GM03348 (cell line): ENCODE data around the gene MIP.
"Not testable (repeated sequence)": the region's sequence is repeated elsewhere in the genome, so short reads cannot be mapped to it uniquely, and the experiment has no call there.

Source experiments
- DNase-seq: peaks from one replicate; pipeline ENCODE4 v3.0.0; 2012; ENCODE audit warnings: low spot score

The MIP gene

GRCh38 chr12:56410768-56411167 is 43.7 kb downstream of the MIP start:
- DNase-seq = no peak

- no peak for DNase-seq
Observed at GRCh38 chr12:56408799-56409417, 45.5 kb downstream of the MIP start.

GRCh38 chr12:56404227-56404626 is 50.2 kb downstream of the MIP start:
- not testable (repeated sequence) for DNase-seq

- not testable (repeated sequence) for DNase-seq
Observed at GRCh38 chr12:56401612-56402011, 52.8 kb downstream of the MIP start.

GRCh38 chr12:56401125-56401524 is 53.3 kb downstream of the MIP start:
- DNase-seq = not testable (repeated sequence)
